Stimulated activated CD4-positive, alpha-beta T cell treated with anti-CD3 and anti-CD28 coated beads, TNF-alpha, amount 100 ng/mL, for 48 hours (primary cell): ENCODE data around the gene DDIT3.

Source experiments
- DNase-seq, 3 donors: peaks; one replicate each; pipeline ENCODE4 v3.0.0-alpha.2; 2020; ENCODE audit warnings: low read depth in 3 of 3

The DDIT3 gene

GRCh38 chr12:57547288-57548012 lies 27.1 kb upstream of the DDIT3 start:
- no peak for DNase-seq

- peak; percentile 88 to 94 (median 92) for DNase-seq
Measured at GRCh38 chr12:57546438-57547287, 26.3 kb upstream of the DDIT3 start, which contains the start of gene DCTN2. Gene DCTN2 (minus strand): TSS chr12:57547192. CDS start chr12:57547063, 129 bp downstream.

- no peak for DNase-seq
Measured at GRCh38 chr12:57545809-57546437, 25.6 kb upstream of the DDIT3 start.

DNA sequence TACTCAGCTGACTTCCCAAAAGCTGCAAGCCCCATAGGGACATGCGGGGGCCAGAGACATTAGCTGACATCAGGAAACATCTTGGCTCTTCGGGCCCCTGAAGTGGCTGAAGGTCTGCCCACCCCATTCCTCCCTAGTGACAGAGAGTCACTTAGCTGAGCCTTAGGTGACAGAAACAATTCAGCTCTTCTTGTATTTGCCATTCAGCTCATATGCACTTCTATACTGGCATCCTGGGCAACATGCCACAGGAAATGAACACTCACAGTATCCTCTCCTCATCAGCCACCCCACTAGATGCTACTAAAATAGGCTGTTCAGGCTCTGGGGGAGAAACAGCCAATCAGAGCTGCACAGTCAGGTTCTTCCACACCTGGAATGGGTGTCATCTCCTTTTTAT lies 23.3 kb upstream of the DDIT3 start:
- DNase-seq, result no peak

- DNase-seq, result no peak
Measured at GRCh38 chr12:57541717-57542116, 21.4 kb upstream of the DDIT3 start.

DNA sequence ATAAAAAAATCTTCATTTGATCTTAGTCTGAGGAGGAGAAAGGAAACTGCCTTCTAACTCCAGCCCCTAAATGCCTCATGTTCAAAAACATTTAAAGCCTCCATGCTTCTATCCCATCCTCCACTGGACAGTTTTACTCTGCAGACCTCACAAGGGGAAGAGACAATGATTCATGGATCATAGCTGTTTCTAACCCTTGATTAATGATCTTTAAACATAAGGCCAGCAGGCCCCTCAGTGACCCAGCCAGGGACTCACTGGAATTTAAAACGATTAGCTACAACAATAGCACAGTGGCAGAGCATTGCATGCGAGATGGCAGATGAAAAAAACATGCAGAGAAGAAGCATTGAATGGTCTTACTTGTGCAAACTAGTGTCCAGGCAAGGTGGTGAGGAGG lies 20.7 kb upstream of the DDIT3 start:
- DNase-seq, result no peak

DNA sequence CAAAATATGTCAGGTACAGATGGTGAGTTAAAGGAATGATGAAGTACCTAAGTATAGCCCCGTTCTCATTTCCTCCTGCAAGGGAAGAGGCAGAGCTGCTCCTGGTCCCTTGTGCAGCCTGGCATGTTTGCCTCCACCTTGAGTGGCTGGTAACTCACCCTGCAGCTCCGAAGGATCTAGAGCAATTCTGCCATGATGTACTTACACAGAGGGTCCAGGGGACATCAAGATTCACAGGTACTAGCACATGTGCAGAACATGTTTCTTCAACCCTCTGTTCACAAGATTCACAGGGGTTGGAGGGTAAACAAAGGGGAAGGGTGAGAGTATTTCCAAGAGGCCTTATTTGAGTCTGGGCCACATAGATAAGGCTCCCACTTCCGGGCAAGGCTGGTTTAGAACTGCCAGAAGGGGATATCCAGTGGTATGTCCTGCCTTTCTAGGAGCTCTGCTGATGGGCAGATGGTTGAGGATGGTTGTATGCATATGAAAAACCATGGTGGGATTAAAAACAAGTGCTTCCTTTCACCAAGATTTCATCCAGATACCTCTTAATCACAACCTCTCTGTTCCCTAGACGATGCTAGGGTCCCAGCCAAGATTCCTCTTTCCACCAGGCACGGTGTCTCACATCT lies 18.9 kb upstream of the DDIT3 start:
- DNase-seq, result no peak

- no peak for DNase-seq
Measured at GRCh38 chr12:57536597-57536942, 16.3 kb upstream of the DDIT3 start.

DNA sequence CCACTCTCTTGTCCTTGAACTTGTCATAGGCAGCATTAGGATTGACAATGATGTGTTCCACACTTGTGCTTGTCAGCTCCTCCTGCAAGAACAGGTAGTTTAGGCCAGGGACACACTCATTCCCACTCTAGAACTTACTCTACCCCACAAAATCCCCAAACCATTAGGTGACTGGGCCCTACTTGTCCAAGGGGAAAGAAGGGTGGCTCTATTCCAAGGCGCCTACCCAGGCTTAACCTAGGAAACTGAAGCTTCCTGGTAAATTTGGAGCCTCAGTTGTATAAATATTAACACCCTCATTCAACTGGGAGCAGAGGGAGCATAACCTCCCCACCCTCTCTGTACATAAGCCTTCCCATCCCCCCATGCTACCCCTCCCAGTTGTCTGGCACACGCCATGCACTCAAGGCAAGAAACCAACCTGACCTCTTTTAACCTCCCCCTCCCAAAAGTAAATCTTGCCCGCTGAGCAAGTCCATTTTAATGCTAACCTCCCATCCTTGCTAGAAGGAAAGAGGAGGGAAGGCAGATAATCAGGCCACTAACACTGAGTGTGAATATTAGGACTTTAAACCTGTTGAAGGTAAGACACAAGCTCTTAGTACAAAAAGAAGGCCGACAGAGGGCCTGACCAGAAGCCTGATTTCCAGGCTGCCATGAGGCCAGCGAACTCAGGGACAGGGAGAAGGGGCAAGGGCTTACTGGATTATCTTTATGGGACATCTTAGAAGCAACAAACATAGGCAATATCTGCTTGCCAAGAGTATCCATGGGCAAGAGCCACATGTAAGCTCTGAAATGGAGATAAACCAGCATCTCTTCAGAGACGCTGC lies 15.7 kb upstream of the DDIT3 start:
- DNase-seq, result no peak

GRCh38 chr12:57534991-57535543 lies 14.8 kb upstream of the DDIT3 start:
- no peak for DNase-seq

DNA sequence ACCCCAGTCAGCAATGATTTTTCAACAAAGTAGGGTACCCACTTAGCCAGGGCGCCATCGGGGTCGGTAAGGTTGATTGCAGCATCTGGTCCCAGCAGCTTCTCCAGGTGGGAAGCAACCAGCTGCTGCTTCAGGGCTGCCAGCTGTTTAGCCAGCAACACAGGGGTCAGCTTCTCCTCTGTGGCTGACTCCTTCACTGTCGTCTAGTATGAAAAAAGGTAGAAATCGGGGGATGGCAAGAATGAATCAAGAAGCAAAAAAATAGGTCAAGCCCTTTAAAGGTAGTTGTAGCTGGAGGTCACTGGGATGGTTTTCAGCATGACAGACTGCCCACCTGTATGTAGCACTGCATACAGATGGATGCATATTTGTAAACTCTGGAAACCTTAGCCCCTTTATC lies 13.9 kb upstream of the DDIT3 start:
- no peak for DNase-seq

GRCh38 chr12:57533108-57533507 lies 12.8 kb upstream of the DDIT3 start:
- no peak for DNase-seq

GRCh38 chr12:57531836-57532235 lies 11.5 kb upstream of the DDIT3 start:
- no peak for DNase-seq

DNA sequence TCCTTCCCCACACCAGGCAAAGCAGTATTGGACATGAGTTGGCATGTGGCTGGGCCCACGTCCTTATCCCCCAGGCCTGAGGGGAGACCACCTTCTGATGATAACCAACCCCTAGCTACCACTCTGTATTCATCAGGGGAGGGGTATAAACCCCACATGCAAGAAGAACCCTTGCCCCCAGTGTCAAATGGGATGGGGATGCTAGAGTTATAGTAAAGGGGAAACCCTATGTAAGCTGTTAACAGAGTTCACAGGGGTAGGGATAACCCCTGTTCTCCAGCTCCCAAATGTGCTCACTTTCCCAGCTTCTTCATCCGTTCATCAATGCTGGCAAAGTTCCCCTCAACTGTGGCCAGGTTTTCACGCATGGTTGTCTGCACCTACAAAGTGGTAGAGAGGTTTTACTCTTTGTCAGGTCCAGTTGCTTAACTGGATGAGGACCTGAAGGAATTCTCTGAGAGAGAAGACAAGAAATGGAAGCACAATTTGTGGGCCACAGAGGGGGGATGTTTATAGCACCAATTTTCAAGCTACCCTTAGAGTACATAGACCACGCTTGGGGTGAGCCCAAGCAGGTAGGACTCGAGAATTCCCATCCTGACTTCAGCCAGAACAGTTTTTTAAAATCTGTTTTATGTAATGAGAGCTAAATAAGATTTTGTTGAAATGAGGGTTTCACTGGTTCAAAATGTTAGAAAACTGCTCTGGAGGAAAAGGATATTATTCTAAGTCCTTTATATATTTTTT lies 10.3 kb upstream of the DDIT3 start:
- no peak for DNase-seq

- DNase-seq, result no peak
Measured at GRCh38 chr12:57529831-57530230, 9.5 kb upstream of the DDIT3 start.

- DNase-seq, result no peak
Measured at GRCh38 chr12:57528831-57529555, 8.7 kb upstream of the DDIT3 start.

DNA sequence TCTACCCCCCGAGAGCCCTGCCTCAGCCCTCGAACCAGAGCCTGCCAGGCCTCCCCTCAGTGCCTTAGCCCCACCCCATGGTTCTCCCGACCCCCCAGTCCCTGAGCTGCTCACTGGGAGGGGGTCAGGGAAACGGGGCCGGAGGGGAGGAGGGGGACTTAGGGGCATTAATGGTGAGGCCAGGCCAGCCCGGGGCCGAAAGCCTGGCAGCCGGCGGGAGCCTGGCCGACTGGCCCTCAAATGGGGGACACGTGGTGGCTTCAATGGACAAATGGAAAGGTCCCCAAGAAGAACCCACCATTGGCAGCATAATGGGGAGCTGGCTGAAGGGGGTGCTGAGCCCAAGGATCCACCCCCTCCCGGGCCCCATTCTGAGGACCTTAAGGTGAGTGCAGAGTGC lies 7.9 kb upstream of the DDIT3 start:
- DNase-seq, result no peak

GRCh38 chr12:57527184-57527583 lies 6.9 kb upstream of the DDIT3 start:
- no peak for DNase-seq

- DNase-seq, result no peak
Measured at GRCh38 chr12:57526477-57527126, 6.3 kb upstream of the DDIT3 start.
